HG03280 (cell line): Measurements from ENCODE around the gene ANO8.
"Not testable (repeated sequence)": the region's sequence is repeated elsewhere in the genome, so short reads cannot be mapped to it uniquely, and the experiment has no call there.

ENCODE experiments used
- ATAC-seq: cut with Tn5 transposase; IDR thresholded peaks from one replicate; pipeline ENCODE4 v1.9.1; 2021; ENCODE audit warnings: mild to moderate bottlenecking, moderate library complexity; ENCODE audit not compliant: unreplicated experiment

ANO8 gene

GRCh38 chr19:17292301-17293074 is 42.2 kb downstream of the ANO8 start:
- ATAC-seq, result peak; percentile 77

DNA sequence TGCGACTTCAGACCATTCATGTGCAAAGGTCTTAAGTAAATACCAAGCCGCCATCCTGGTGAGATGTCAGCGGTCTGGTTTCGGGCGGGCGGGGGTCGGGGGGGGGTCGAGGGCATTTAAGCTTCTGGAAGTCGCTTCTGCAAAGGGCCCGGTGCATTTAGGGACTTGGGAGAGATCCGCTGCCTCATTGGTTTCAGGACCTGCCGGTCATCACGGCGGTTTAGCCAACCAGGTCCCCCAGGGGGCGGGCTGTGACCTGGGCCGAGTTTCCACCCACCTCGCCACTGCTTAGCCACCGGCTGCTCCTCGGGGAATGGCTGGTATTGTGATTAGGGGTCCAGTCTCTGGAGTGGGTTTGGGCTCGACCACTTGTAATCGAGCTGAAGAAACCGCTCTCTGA is 45.2 kb downstream of the ANO8 start:
- no peak for ATAC-seq

GRCh38 chr19:17286752-17287151 is 47.9 kb downstream of the ANO8 start:
- ATAC-seq, result no peak

DNA sequence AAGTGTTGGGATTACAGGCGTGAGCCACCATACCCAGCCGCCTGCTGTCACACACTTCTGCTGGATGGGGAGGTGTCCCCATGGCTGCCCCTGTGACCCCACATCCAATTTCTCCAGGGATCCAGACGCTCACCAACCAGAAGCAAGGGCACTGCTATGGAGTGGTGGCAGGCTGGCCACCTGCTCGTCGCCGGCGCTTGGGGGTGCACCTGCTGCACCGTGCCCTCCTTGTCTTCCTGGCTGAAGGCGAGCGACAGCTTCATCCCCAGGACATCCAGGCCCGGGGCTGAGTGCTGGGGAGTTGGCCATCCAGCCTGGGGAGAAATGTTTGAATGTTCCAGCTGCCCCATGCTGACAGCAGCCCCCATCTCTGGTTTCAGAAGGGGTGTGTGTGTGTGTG is 48.4 kb downstream of the ANO8 start:
- no peak for ATAC-seq

DNA sequence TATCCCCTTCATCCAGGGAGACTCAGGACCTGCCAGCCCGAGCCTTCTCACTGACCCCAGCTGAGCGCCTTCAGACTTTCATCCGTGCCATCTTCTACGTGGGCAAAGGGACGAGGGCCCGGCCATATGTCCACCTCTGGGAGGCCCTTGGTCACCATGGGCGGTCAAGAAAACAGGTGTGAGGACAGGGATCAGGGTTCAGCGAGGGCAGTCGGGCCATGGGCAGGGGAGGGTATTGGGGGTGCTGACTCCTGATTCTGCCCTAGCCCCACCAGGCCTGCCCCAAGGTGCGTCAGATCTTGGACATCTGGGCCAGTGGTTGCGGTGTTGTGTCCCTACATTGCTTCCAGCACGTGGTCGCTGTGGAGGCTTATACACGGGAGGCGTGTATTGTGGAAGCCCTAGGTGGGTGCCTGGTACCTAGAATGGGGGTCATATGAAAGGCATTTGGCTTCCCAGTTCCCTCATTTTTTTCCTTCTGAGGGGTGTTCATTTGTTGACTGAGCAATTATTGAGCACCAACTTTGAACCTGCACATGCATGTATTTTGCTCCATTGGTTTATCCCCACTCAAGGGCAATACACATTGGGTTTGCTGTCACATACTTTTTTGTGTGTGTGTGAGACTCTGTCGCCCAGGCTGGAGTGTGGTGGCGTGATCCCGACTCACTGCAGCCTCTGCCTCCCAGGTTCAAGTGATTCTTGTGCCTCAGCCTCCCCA is 49.1 kb downstream of the ANO8 start:
- no peak for ATAC-seq

DNA sequence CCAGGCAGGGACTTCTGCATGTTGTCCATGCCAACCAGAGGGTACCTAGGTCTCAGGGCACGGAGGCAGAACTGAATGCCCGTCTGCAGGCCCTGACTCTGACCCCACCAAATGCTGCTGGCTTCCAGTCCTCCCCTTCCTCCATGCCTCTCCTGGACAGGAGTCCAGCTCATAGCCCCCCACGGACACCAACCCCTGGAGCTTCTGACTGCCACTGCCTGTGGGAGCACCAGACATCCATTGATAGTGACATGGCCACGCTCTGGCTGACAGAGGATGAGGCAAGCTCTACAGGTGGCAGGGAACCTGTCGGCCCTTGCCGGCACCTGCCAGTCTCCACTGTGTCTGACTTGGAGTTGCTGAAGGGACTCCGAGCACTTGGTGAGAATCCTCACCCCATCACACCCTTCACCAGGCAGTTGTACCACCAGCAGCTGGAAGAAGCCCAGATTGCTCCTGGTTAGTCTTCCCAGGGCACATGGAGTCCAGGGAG is 51.1 kb downstream of the ANO8 start:
- no peak for ATAC-seq

- ATAC-seq, result no peak
Measured at GRCh38 chr19:17282488-17283125, 52.0 kb downstream of the ANO8 start.

DNA sequence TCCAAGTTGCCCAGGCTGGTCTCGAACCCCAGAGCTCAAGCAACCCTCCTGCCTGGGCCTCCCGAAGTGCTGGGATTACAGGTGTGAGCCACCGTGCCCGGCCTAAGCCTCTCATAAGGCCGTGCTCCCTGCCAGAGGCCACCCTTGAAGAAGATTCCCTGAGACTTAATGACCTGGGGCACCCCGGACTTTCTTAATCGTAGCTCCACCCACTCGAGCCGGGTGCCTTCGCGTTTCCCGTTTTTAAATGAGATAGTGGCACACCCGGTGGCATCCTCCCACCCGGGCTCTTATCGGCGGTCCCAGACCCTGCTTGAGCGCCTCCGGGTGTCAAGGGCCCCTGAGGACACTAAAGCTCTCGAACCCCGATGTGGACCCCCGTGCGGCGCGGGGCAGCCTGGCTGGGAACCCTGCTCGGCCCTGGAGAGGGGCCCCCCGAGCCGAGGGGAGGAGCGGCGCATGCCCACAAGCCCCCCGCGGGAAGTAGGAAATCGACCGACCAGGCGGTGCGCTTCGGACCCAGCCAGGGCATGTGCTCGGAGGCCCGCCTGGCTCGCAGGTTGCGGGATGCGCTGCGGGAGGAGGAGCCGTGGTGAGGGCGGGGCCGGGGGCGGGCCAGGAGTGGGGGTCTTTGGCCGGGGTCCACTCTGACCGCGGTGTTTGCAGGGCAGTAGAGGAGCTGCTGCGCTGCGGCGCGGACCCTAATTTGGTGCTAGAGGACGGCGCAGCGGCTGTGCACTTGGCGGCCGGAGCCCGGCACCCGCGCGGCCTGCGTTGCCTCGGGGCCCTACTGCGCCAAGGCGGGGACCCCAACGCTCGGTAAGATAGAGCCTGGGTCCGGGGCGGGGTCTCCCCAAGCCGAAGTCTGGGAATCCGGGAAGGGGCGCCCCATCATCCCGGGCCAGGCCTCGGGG is 53.0 kb downstream of the ANO8 start, which contains the start of gene ANKLE1:
Gene ANKLE1 (plus strand): TSS at position 511 of the 914 bp plus-strand sequence. CDS start 20 bp downstream, at position 531.
- no peak for ATAC-seq

- no peak for ATAC-seq
Measured at GRCh38 chr19:17279436-17279835, 55.2 kb downstream of the ANO8 start.

DNA sequence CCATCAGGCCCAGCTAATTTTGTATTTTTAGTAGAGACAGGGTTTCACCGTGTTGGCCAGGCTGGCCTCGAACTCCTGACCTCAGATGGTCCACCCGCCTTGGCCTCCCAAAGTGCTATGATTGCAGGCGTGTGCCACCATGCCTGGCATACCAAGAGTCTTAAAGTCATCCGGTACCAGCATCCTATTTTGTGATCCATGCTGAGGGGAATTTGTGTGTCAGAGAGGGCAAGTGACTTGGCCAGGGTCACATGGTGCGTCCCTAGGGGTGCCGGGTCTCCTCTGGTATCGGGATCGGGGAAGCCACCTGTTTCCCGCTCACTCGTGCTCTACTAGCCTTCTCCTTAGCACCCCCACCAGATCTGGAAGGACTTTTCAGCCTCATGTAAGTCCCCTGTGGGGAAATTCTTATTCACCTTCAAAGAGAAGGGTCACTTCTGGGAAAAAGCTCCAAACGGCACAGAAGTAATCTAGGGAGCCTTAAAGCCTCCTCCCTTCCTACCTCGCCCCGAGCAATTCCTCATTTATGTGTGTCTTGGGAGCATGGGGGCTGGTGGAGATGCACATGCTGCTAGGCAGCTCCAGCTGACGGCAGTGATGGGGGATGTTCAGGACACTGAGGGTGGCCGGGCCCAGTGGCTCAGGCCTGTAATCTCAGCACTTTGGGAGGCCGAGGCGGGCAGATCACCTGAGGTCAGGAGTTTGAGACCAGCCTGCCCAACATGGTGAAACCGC is 59.0 kb downstream of the ANO8 start:
- ATAC-seq, result no peak

DNA sequence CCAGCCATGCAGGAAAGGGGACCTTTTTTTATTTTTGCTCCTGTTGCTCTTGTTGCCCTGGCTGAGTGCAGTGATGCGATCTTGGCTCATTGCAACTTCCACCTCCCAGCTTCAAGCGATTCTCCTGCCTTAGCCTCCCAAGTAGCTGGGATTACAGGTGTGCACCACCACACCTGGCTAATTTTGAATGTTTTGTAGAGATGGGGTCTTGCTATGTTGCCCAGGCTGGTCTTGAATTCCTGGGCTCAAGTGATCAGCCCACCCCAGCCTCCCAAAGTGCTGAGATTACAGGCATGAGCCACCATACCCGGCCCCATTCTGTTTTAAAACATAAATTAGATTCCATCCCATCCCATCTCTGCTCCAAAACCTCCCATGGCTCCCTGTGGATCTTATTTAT is 59.8 kb downstream of the ANO8 start:
- ATAC-seq, result not testable (repeated sequence)
